GM12872 (cell line): ENCODE measurements around the gene ST7.

ENCODE experiments used
- CTCF ChIP-seq: IDR thresholded peaks from 3 replicates; pipeline ENCODE4 v1.5.1; 2011; ENCODE audit warnings: low read depth, mild to moderate bottlenecking, low read length, moderate library complexity; ENCODE audit not compliant: insufficient read depth

Gene ST7

GRCh38 chr7:117145333-117145732, 192.0 kb downstream of the ST7 start:
- TF ChIP-seq CTCF = no peak

- TF ChIP-seq CTCF = no peak
Measured at GRCh38 chr7:117146059-117146458, 192.8 kb downstream of the ST7 start.

GRCh38 chr7:117146511-117146910, 193.2 kb downstream of the ST7 start:
- no peak for TF ChIP-seq CTCF

GRCh38 chr7:117148971-117149370, 195.7 kb downstream of the ST7 start:
- no peak for TF ChIP-seq CTCF

- no peak for TF ChIP-seq CTCF
Measured at GRCh38 chr7:117149692-117150091, 196.4 kb downstream of the ST7 start.

GRCh38 chr7:117152213-117153007, 199.1 kb downstream of the ST7 start:
- no peak for TF ChIP-seq CTCF

GRCh38 chr7:117153016-117153545, 199.8 kb downstream of the ST7 start:
- no peak for TF ChIP-seq CTCF
